NT2/D1 (cell line): ENCODE measurements around the gene CCDC160.
"Not testable (repeated sequence)": the region's sequence is repeated elsewhere in the genome, so short reads cannot be mapped to it uniquely, and the experiment has no call there.

Experiments used
- DNase-seq: peaks from one replicate; pipeline ENCODE4 v3.0.0-alpha.2; 2011; ENCODE audit warnings: low read depth, low spot score
- H3K27me3 ChIP-seq: 2 replicates; pipeline ENCODE4 v1.6.0; 2011; ENCODE audit warnings: mild to moderate bottlenecking; ENCODE audit not compliant: insufficient read length, insufficient read depth
- H3K36me3 ChIP-seq: 2 replicates; pipeline ENCODE4 v1.6.1; 2011; ENCODE audit warnings: mild to moderate bottlenecking, low read length, mixed read lengths; ENCODE audit not compliant: insufficient read depth, insufficient read length
- H3K4me1 ChIP-seq: 2 replicates; pipeline ENCODE4 v1.5.1; 2011; ENCODE audit not compliant: insufficient read depth, insufficient read length
- H3K4me3 ChIP-seq: 2 replicates; pipeline ENCODE4 v1.5.1; 2011; ENCODE audit warnings: low read depth; ENCODE audit not compliant: insufficient read length
- H3K9ac ChIP-seq: 2 replicates; pipeline ENCODE4 v1.6.0; 2011; ENCODE audit warnings: low read depth; ENCODE audit not compliant: insufficient read length
- H3K9me3 ChIP-seq: 2 replicates; pipeline ENCODE4 v1.5.1; 2011; ENCODE audit warnings: mild to moderate bottlenecking, low read length; ENCODE audit not compliant: insufficient read depth
- SUZ12 ChIP-seq: IDR thresholded peaks from 2 replicates; pipeline ENCODE4 v1.6.1; 2011; ENCODE audit not compliant: insufficient read length, insufficient read depth; ENCODE audit errors: extremely low read depth
- YY1 ChIP-seq: IDR thresholded peaks from 2 replicates; pipeline ENCODE4 v1.6.1; 2011; ENCODE audit not compliant: insufficient read length, insufficient read depth
- ZNF274 ChIP-seq: IDR thresholded peaks from 2 replicates; pipeline ENCODE4 v1.6.1; 2011; ENCODE audit warnings: mild to moderate bottlenecking, low read depth, low read length

CCDC160 gene

GRCh38 chrX:134254511-134254910 lies 17.5 kb downstream of the CCDC160 start:
- DNase-seq, result no peak
- H3K36me3 ChIP-seq, result no peaks in the 10 kb centered on the region
- H3K4me1 ChIP-seq, result no peaks in the 10 kb centered on the region
- H3K4me3 ChIP-seq, result no peak overlapping the region
- no peak overlapping the region for H3K9ac ChIP-seq
- no peaks in the 10 kb centered on the region for H3K27me3 ChIP-seq
- H3K9me3 ChIP-seq, result no peaks in the 10 kb centered on the region
- TF ChIP-seq SUZ12 (no peak), YY1 (no peak), ZNF274 (no peak)

- Histone ChIP-seq H3K4me1 (no peaks in the 10 kb centered on the region), H3K36me3 (no peaks in the 10 kb centered on the region), H3K9me3 (no peaks in the 10 kb centered on the region), H3K27me3 (no peaks in the 10 kb centered on the region), H3K4me3 (no peak overlapping the region), H3K9ac (no peak overlapping the region)
- no peak for DNase-seq
- TF ChIP-seq ZNF274 (no peak), SUZ12 (no peak), YY1 (no peak)
These were observed 18.6 kb downstream of the CCDC160 start for GRCh38 chrX:134255555-134255954.

GRCh38 chrX:134256684-134257083 lies 19.7 kb downstream of the CCDC160 start:
- H3K36me3 ChIP-seq, result no peaks in the 10 kb centered on the region

GRCh38 chrX:134258202-134258601 lies 21.2 kb downstream of the CCDC160 start:
- no peak overlapping the region for H3K4me3 ChIP-seq

More at GRCh38 chrX:134256684-134257083, 19.7 kb downstream of the CCDC160 start:
- no peaks in the 10 kb centered on the region for H3K27me3 ChIP-seq
- no peaks in the 10 kb centered on the region for H3K9me3 ChIP-seq
- no peak for DNase-seq
- H3K4me1 ChIP-seq, result no peaks in the 10 kb centered on the region
- TF ChIP-seq SUZ12 (no peak), YY1 (no peak), ZNF274 (no peak)
- no peak overlapping the region for H3K4me3 ChIP-seq
- no peak overlapping the region for H3K9ac ChIP-seq

GRCh38 chrX:134285934-134286333 lies 49.0 kb downstream of the CCDC160 start:
- DNase-seq, H3K4me3 ChIP-seq, H3K27me3 ChIP-seq, H3K9ac ChIP-seq, H3K9me3 ChIP-seq, H3K4me1 ChIP-seq, H3K36me3 ChIP-seq: not testable (repeated sequence)

More at GRCh38 chrX:134258202-134258601, 21.2 kb downstream of the CCDC160 start:
- no peaks in the 10 kb centered on the region for H3K4me1 ChIP-seq
- H3K9ac ChIP-seq, result no peak overlapping the region
- no peak for TF ChIP-seq SUZ12
- TF ChIP-seq ZNF274, result no peak
- TF ChIP-seq YY1, result no peak
- no peak for DNase-seq
- H3K36me3 ChIP-seq, result no peaks in the 10 kb centered on the region
- no peaks in the 10 kb centered on the region for H3K9me3 ChIP-seq
- no peaks in the 10 kb centered on the region for H3K27me3 ChIP-seq

GRCh38 chrX:134287346-134287745 lies 50.4 kb downstream of the CCDC160 start:
- no peak for DNase-seq
- TF ChIP-seq SUZ12 (no peak), YY1 (no peak), ZNF274 (no peak)
- Histone ChIP-seq H3K36me3 (no peaks in the 10 kb centered on the region), H3K27me3 (no peaks in the 10 kb centered on the region), H3K9me3 (no peaks in the 10 kb centered on the region), H3K4me3 (no peak overlapping the region), H3K4me1 (no peaks in the 10 kb centered on the region), H3K9ac (no peak overlapping the region)

- TF ChIP-seq ZNF274 (no peak), SUZ12 (no peak), YY1 (no peak)
- DNase-seq, result no peak
- Histone ChIP-seq H3K4me3 (no peak overlapping the region), H3K9me3 (no peaks in the 10 kb centered on the region), H3K9ac (no peak overlapping the region), H3K27me3 (no peaks in the 10 kb centered on the region), H3K36me3 (no peaks in the 10 kb centered on the region), H3K4me1 (no peaks in the 10 kb centered on the region)
These were observed 57.6 kb downstream of the CCDC160 start for GRCh38 chrX:134294548-134294947.
